ENCODE measurements around the gene DTX3L.
"Not testable (repeated sequence)": the region's sequence is repeated elsewhere in the genome, so short reads cannot be mapped to it uniquely, and the experiment has no call there.

- not testable (repeated sequence) for TF ChIP-seq KDM1A (IDR thresholded peaks at IDR 0.05; ENCODE audit: borderline replicate concordance, low read length); RAD21 (IDR thresholded peaks at IDR 0.05 in 1 of 2, conservative IDR thresholded peaks at IDR 0.05 in 1 of 2; ENCODE audit: low read depth in 2 of 2, low read length in 2 of 2); EZH2 (IDR thresholded peaks at IDR 0.05; ENCODE audit: low read depth, low read length, severe bottlenecking); EP300 (IDR thresholded peaks at IDR 0.05; ENCODE audit: borderline replicate concordance in 1 of 2, low read depth in 2 of 2, low read length in 2 of 2); TCF12 (IDR thresholded peaks at IDR 0.05; ENCODE audit: low read depth, low read length); SIN3A (conservative IDR thresholded peaks at IDR 0.05 in 1 of 2, IDR thresholded peaks at IDR 0.05 in 1 of 2; ENCODE audit: low read depth in 1 of 2, low read length in 2 of 2); HDAC6 (IDR thresholded peaks at IDR 0.05; ENCODE audit: low read depth, low read length)
Measured at GRCh38 chr3:122568131-122568530, 4.0 kb downstream of the DTX3L start.
